K562 (cell line): ENCODE data around the gene PHF1. TPM values are rescaled to one million over a fixed set of nuclear protein-coding genes. Genes with fewer than 3 reads are reported as not detected.

Source experiments
- ATF6 ChIP-seq: sonication (generic); formaldehyde crosslinking; IDR thresholded peaks from 2 replicates; pipeline ENCODE4 v1.4.0; 2020; ENCODE audit warnings: mild to moderate bottlenecking, missing genetic modification reagents
- CBX1 ChIP-seq: sonication (generic); IDR thresholded peaks from 2 replicates; pipeline ENCODE4 v1.6.1; 2016; ENCODE audit warnings: antibody characterized with exemption, low read depth, mild to moderate bottlenecking
- CEBPZ ChIP-seq: fragments of 150-350 bp; IDR thresholded peaks from 2 replicates; pipeline ENCODE4 v1.6.1; 2014; ENCODE audit warnings: low read depth, mild to moderate bottlenecking, low read length, borderline replicate concordance
- EP400 ChIP-seq: fragments of 450-650 bp; IDR thresholded peaks from 2 replicates; pipeline ENCODE4 v1.6.1; 2017; ENCODE audit warnings: antibody characterized with exemption, mild to moderate bottlenecking, moderate library complexity
- GTF2A2 ChIP-seq: IDR thresholded peaks from 2 replicates; pipeline ENCODE4 v1.6.1; 2016; ENCODE audit warnings: mild to moderate bottlenecking, missing genetic modification characterization, missing compliant biosample characterization
- GTF2B ChIP-seq: IDR thresholded peaks from 2 replicates; pipeline ENCODE4 v1.6.1; 2011; ENCODE audit not compliant: insufficient read length; ENCODE audit errors: extremely low read depth
- HCFC1 ChIP-seq: IDR thresholded peaks from 2 replicates; pipeline ENCODE4 v1.6.1; 2012; ENCODE audit warnings: low read depth, low read length, improper control_type of control experiment
- MLX ChIP-seq, 2 experiments: fragments of 450-650 bp in 1 of 2; sonication (generic) in 1 of 2; formaldehyde crosslinking; conservative IDR thresholded peaks; 2 replicates each; pipeline versions ENCODE4 v1.4.0 to v1.8.1; 2020 to 2022; ENCODE audit warnings: mild to moderate bottlenecking in 1 of 2, missing genetic modification reagents in 1 of 2
- NFIX ChIP-seq: fragments of 250-450 bp; sonication (Bioruptor Pico); IDR thresholded peaks from 2 replicates; pipeline ENCODE4 v1.4.0; 2020; ENCODE audit warnings: low read depth, mild to moderate bottlenecking, moderate library complexity
- PML ChIP-seq: IDR thresholded peaks from 2 replicates; pipeline ENCODE4 v1.6.1; 2012; ENCODE audit warnings: low read length, inconsistent platforms
- RAD51 ChIP-seq: fragments of 450-650 bp; IDR thresholded peaks from 2 replicates; pipeline ENCODE4 v1.7.1; 2016; ENCODE audit warnings: low read depth, mild to moderate bottlenecking, borderline replicate concordance
- RBM14 ChIP-seq: fragments of 200-400 bp; formaldehyde crosslinking; IDR thresholded peaks from 2 replicates; pipeline ENCODE4 v1.6.1; 2018; ENCODE audit warnings: low read depth, mild to moderate bottlenecking, low read length, moderate library complexity, borderline replicate concordance; ENCODE audit not compliant: insufficient read depth
- RBM15 ChIP-seq: fragments of 200-400 bp; formaldehyde crosslinking; IDR thresholded peaks from 2 replicates; pipeline ENCODE4 v1.6.1; 2018; ENCODE audit warnings: mild to moderate bottlenecking, low read length, moderate library complexity; ENCODE audit not compliant: insufficient read depth
- SLC30A9 ChIP-seq: fragments of 250-450 bp; sonication (Bioruptor Pico); IDR thresholded peaks from 2 replicates; pipeline ENCODE4 v1.8.0; 2022; ENCODE audit warnings: mild to moderate bottlenecking, moderate library complexity
- SMARCB1 ChIP-seq: IDR thresholded peaks from 2 replicates; pipeline ENCODE4 v1.6.1; 2011; ENCODE audit warnings: improper control_type of control experiment, low read depth; ENCODE audit not compliant: insufficient read length
- ZNF197 ChIP-seq: fragments of 200-800 bp; sonication (Bioruptor generic); IDR thresholded peaks from 2 replicates; pipeline ENCODE4 v1.6.1; 2016; ENCODE audit warnings: low read depth, missing genetic modification characterization, missing compliant biosample characterization
- ZNF24 ChIP-seq: fragments of 450-650 bp; IDR thresholded peaks from 2 replicates; pipeline ENCODE4 v1.6.1; 2016
- ZNF436 ChIP-seq: fragments of 250-450, 450-650 bp; sonication (Bioruptor Pico); formaldehyde crosslinking; IDR thresholded peaks from 2 replicates; pipeline ENCODE4 v1.7.0; 2020; ENCODE audit warnings: mild to moderate bottlenecking
- ZNF75A ChIP-seq: fragments of 450-650 bp; formaldehyde crosslinking; IDR thresholded peaks from 2 replicates; pipeline ENCODE4 v1.4.0; 2020; ENCODE audit warnings: mild to moderate bottlenecking
- ZNF766 ChIP-seq: fragments of 200-800 bp; sonication (Bioruptor generic); conservative IDR thresholded peaks from 2 replicates; pipeline ENCODE4 v1.6.1; 2016; ENCODE audit warnings: missing genetic modification characterization, missing compliant biosample characterization
- polyA plus RNA-seq, 8 experiments: library from polyadenylated mRNA; depleted of rRNA in 4 of 8; stranded (reverse) in 5 of 8; unstranded in 3 of 8; fragments of >200 nt; fragmentation: Nextera tagmentation in 2 of 8; fragmentation: Illumina TruSeq in 1 of 8; extraction: Ambion mirVana in 2 of 8; extraction: Trizol in 1 of 8; gene quantifications; 2 replicates each; pipeline versions ENCODE4 v1.2.1 to v1.2.3, GENCODE V29; 2011 to 2014; ENCODE audit warnings: inconsistent platforms in 1 of 8, missing spikeins in 1 of 8
- total RNA-seq, 7 experiments: library from RNA; depleted of rRNA in 6 of 7; stranded (reverse); fragments of >200 nt in 6 of 7; fragmentation: Illumina TruSeq in 2 of 7; extraction: Trizol in 2 of 7; gene quantifications; 2 replicates each; pipeline versions ENCODE4 v1.2.1 to v1.2.3, GENCODE V29; 2011 to 2021; ENCODE audit warnings: low replicate concordance in 1 of 7

Gene PHF1
- total and polyA plus RNA-seq, 9 of the 15 experiments (the other 6 are each of a cell fraction or from before 2014, with no cell fraction given): 3.7 to 64.2 (median 33.7) TPM

GRCh38 chr6:33428224-33428965 is 17.6 kb downstream of the PHF1 start (continued):
- TF ChIP-seq ATF6 (no peak), CBX1 (no peak), ZNF197 (CRISPR knock-in tag) (no peak), MLX (CRISPR knock-in tag; conservative IDR thresholded peaks at IDR 0.05) (peak in 1 of 2 experiments; percentile 95; a peak in 2 of 4 replicates), RBM15 (no peak), RBM14 (no peak), ZNF24 (no peak), EP400 (peak; percentile 94), ZNF436 (CRISPR knock-in tag) (no peak), CEBPZ (no peak), GTF2A2 (no peak), PML (no peak), SMARCB1 (no peak), ZNF75A (CRISPR knock-in tag) (no peak), ZNF766 (CRISPR knock-in tag) (peak; percentile 32; the same call in 1 of the 2 replicates), HCFC1 (0 out of 2 replicates have a peak, but pooled peaks have one; percentile 44), SLC30A9 (no peak), RAD51 (no peak), NFIX (no peak), GTF2B (no peak)
